Activated naive CD8-positive, alpha-beta T cell treated with anti-CD3 and anti-CD28 coated beads, Interleukin-2, amount 10 ng/mL, durations not matched to agents 7 days and 5 days (primary cell): ENCODE results near the gene PCDH19. TPM values are rescaled to one million over a fixed set of nuclear protein-coding genes. Genes with fewer than 3 reads are reported as not detected.

ENCODE experiments used
- total RNA-seq, 2 experiments: library from RNA; stranded (reverse); gene quantifications; one replicate each; pipeline ENCODE4 v1.2.3, GENCODE V29; 2021

The PCDH19 gene
- total RNA-seq, 2 experiments from 2014 or later = not detected

Other genes with a start within 250 kb of the PCDH19 start
- not detected for gene TNMD, start 174.7 kb upstream of the PCDH19 start, total RNA-seq
- gene TSPAN6, start 226.5 kb upstream of the PCDH19 start, total RNA-seq = under 1 TPM; 0.17 TPM
- not detected for gene SRPX2, start 233.9 kb upstream of the PCDH19 start, total RNA-seq